ENCODE results near the gene ZNF136. TPM values are rescaled to one million over a fixed set of nuclear protein-coding genes. Genes with fewer than 3 reads are reported as not detected.
A peak's percentile ranks its signal among the peaks of the same experiment; 100 is the strongest.

The ZNF136 gene
- total RNA-seq, 1 experiment from 2014 or later, result 3.2 TPM

DNA sequence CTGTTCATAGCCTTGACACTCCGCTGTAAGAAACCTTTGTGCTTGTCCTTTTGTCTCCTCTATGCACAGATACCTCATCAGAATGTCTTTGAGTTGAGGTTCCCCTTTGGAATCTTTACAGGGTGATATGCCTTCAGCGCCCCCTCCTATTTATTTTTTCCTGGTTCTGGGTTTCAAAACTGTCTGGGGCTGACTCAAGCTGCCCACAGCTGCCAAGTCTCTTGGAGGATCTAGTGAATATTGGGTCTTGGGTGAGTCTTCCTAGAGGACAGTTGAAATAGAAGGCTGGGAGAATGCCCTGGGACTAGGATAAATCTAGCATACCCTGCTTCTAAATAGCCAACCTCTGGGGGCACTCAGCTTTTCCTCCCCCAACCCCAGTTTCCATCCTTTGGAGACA is 930 bp downstream of the ZNF136 start:
- peak; percentile 2 for DNase-seq (ENCODE audit: low read depth, low spot score)
- in situ Hi-C loops (cut with HindIII; ENCODE audit: low pct_unique_long_range_greater_than_20kb, low sequenced_read_pairs), result no loop called here

GRCh38 chr19:12166626-12167025 is 3.7 kb downstream of the ZNF136 start:
- DNase-seq (ENCODE audit: low read depth, low spot score), result no peak
- in situ Hi-C loops (cut with HindIII; ENCODE audit: low pct_unique_long_range_greater_than_20kb, low sequenced_read_pairs), result no loop called here

DNA sequence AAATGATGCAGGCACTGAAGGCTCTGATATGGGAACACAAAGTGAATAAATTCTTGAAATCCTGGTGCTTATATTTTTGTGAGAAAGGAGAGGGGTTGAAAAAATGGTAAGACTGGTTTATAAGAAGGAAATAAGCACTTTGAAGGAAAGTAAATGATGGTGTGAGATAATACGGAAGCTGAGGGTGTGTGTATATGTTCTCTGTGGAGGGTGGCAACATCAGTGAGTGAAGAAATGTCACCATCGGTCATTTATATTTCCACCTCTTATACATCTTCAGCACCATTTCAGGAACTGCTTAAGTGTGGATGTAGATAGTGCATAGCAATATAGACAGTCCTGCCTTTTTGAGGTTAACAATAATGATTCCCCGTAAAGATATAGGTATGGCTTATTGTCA is 17.5 kb downstream of the ZNF136 start:
- in situ Hi-C loops (cut with HindIII; ENCODE audit: low pct_unique_long_range_greater_than_20kb, low sequenced_read_pairs), result no loop called here
- DNase-seq (ENCODE audit: low read depth, low spot score), result no peak

DNA sequence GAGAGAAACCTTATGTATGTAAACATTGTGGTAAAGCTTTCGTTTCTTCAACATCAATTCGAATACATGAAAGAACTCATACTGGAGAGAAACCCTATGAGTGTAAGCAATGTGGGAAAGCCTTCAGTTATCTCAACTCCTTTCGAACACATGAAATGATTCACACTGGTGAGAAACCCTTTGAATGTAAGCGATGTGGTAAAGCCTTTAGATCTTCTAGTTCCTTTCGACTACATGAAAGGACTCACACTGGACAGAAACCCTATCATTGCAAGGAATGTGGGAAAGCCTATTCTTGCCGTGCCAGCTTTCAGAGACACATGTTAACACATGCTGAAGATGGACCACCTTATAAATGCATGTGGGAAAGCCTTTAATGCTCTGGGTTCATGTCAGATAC is 24.7 kb downstream of the ZNF136 start:
- no peak for DNase-seq (ENCODE audit: low read depth, low spot score)
- in situ Hi-C loops (cut with HindIII; ENCODE audit: low pct_unique_long_range_greater_than_20kb, low sequenced_read_pairs), result no loop called here

DNA sequence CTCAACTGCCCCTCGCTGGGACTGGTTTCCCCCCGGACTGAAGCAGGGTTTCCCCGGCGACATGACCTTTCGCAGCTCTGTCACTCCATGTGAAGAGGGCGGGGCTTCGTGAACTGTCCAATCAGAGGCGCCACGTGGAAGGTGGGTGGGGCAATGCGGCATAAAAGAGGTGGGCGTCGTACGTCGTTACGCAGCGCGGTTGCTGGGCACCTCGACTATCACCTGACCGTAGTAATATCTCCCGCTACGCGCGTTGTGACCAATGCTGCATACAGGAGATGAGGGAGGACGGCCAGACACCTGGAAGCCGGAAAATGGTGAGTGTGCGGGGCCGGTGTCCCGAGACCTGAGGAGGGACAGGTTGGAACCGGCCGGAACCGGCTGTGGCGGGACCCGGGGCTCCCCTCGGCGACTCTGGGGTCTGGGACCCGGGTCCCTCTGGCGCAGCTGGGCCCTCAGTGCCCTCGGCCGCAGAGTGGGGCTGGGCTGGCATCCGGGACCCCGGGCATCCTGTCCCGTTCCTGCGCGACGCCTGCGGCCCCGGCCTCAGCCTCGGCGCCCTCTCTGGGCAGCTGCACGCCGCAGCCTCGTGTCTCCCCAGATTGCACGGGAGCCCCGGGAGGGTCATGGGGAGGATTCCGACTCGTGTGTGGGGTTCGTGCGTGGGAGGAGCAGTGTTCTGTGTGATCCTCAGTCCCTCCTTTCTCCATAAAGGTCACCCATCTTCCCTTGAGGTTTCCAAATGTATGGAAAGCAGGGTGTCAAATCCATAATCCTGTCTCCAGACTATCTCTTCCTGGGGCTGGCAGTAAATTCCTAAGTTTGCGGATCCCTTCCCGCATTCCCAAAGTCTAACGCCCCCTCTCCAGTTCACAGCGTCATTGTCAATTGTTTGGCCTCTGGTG is 32.2 kb downstream of the ZNF136 start:
- in situ Hi-C loops (cut with HindIII; ENCODE audit: low pct_unique_long_range_greater_than_20kb, low sequenced_read_pairs), result no loop called here
- DNase-seq (ENCODE audit: low read depth, low spot score), result peak; percentile 64

DNA sequence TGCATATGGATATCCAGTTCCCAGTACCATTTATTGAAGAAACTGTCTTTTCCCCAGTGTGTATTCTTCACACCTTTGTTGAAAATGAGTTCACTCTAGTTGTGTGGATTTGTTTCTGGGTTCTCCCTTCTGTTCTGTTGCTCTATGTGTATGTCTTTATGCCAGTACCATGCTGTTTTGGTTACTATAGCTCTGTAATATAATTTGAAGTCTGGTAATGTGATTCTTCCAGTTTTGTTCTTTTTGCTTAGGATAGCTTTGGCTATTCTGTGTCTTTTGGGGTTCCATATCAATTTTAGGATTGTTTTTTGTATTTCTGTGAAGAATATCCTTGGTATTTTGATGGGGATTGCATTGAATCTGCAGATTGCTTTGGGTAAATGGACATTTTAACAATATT is 35.2 kb downstream of the ZNF136 start:
- no peak for DNase-seq (ENCODE audit: low read depth, low spot score)
- in situ Hi-C loops (cut with HindIII; ENCODE audit: low pct_unique_long_range_greater_than_20kb, low sequenced_read_pairs), result no loop called here

- no peak for DNase-seq (ENCODE audit: low read depth, low spot score)
These were observed 37.0 kb downstream of the ZNF136 start for GRCh38 chr19:12199757-12200419.

GRCh38 chr19:12202250-12202649 is 39.4 kb downstream of the ZNF136 start:
- DNase-seq (ENCODE audit: low read depth, low spot score), result peak; percentile 28
- in situ Hi-C loops (cut with HindIII; ENCODE audit: low pct_unique_long_range_greater_than_20kb, low sequenced_read_pairs), result no loop called here

More at GRCh38 chr19:12199757-12200419, 37.0 kb downstream of the ZNF136 start:
- in situ Hi-C loops (cut with HindIII; ENCODE audit: low pct_unique_long_range_greater_than_20kb, low sequenced_read_pairs), result no loop called here

- in situ Hi-C loops (cut with HindIII; ENCODE audit: low pct_unique_long_range_greater_than_20kb, low sequenced_read_pairs), result no loop called here
- DNase-seq (ENCODE audit: low read depth, low spot score), result no peak
These were observed 42.4 kb downstream of the ZNF136 start for GRCh38 chr19:12205296-12205695.

GRCh38 chr19:12208221-12208620 is 45.3 kb downstream of the ZNF136 start:
- in situ Hi-C loops (cut with HindIII; ENCODE audit: low pct_unique_long_range_greater_than_20kb, low sequenced_read_pairs), result no loop called here
- DNase-seq (ENCODE audit: low read depth, low spot score), result no peak

- in situ Hi-C loops (cut with HindIII; ENCODE audit: low pct_unique_long_range_greater_than_20kb, low sequenced_read_pairs), result no loop called here
- no peak for DNase-seq (ENCODE audit: low read depth, low spot score)
These were observed 54.4 kb downstream of the ZNF136 start for GRCh38 chr19:12217332-12217731.

DNA sequence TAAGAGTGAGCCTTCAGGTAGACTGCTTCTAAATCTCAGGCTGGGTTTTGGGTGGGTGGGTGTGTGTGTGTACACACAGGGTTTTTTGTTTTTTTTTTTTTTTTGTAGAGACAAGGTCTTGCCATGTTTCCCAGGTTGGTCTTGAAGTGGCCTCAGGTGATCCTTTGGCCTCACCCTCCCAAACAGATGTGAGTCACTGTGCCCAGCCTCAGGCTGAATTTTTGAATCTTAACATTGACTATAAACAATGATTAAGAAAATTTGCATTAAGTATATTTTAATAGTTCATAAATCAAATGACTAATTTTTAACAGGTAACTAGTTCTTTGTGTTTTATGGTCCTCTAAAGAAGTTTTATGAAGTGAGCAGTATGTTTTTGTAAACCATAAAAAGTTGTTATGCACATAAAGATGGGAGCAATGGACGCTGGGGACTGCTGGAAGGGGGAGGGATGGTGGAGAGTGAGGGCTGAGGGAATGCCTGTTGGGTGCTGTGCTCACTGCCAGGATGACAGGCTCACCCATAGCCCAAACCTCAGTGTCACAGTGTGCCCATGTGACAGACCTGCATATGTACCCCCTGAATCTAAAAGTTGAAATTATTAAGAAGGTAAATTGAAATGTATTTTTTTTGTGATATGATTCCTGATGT is 60.2 kb downstream of the ZNF136 start:
- no peak for DNase-seq (ENCODE audit: low read depth, low spot score)
- in situ Hi-C loops (cut with HindIII; ENCODE audit: low pct_unique_long_range_greater_than_20kb, low sequenced_read_pairs), result no loop called here

GRCh38 chr19:12224676-12225075 is 61.8 kb downstream of the ZNF136 start:
- DNase-seq (ENCODE audit: low read depth, low spot score), result no peak

DNA sequence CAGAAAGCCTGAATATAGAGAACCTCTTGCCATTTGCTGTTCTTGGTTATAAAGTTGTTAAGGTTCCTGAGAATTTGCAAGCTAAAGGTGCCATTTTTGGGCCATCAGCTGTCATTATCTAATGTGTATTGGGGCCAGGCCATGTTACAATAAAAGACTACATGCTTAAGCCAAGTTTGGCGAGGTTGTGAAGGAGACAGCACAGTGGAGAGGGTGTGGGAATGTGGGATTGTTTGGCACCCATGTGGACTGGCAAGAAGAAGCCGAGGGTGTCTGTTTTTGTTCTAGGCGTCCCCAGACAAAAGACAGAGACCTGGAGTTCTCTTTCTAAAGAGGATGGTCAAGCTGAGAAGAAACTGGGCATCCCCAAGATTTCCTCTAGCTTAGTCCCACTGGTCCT is 67.1 kb downstream of the ZNF136 start:
- DNase-seq (ENCODE audit: low read depth, low spot score), result no peak
- in situ Hi-C loops (cut with HindIII; ENCODE audit: low pct_unique_long_range_greater_than_20kb, low sequenced_read_pairs), result no loop called here

More at GRCh38 chr19:12224676-12225075, 61.8 kb downstream of the ZNF136 start:
- in situ Hi-C loops (cut with HindIII; ENCODE audit: low pct_unique_long_range_greater_than_20kb, low sequenced_read_pairs), result no loop called here

- in situ Hi-C loops (cut with HindIII; ENCODE audit: low pct_unique_long_range_greater_than_20kb, low sequenced_read_pairs), result no loop called here
- DNase-seq (ENCODE audit: low read depth, low spot score), result no peak
These were observed 68.1 kb downstream of the ZNF136 start for GRCh38 chr19:12230751-12231733.

DNA sequence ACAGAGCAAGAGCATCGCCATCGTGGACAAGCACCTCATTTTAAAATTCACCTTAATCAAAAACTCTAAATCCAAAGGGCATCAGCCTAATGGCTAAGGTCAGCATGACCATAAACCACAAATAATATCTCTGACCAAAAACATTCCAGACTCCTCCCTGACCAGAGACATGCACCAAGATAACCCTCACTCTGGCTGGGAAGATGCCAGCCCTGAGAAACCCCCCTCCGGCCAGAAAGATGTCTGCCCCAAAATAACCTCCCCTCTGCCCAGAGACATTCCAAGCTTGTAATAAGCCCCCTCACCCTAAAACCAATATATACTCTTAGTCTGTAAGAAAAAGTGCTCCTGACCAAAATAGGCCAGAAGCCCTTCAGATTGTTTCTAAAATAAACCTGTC is 70.1 kb downstream of the ZNF136 start:
- in situ Hi-C loops (cut with HindIII; ENCODE audit: low pct_unique_long_range_greater_than_20kb, low sequenced_read_pairs), result no loop called here
- DNase-seq (ENCODE audit: low read depth, low spot score), result no peak

DNA sequence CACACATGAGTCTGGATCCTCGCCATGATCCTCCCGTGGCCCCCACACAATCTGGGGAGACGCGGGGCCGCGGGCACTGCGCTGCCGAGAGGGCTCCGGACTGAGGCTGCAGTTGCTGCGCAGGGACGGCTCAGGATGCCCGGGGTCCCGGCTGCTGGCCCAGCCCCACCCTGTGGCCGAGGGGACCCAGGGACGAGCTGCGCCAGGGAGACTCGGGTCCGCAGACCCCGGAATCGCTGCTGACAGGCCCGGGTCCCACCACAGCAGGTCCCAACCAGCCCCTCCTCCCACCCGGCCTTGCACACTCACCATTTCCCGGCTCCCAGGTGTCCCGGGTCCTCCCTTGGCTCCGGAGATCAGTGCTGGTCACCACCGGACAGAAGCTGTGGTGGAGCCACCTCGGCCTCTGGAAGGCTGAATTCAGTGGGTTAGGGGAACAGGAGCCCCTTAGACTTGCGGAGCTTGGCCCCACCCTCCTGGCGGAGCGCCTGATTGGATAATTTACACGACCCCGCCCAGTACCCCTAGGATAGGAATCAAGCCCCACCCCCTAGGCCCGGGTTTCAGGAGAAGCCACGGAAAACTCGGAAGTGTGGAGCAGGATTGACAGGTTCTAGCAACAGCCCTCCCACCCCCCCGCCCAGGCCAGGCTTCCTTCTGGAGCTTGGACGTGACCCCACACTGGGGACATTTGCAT is 74.4 kb downstream of the ZNF136 start:
- in situ Hi-C loops (cut with HindIII; ENCODE audit: low pct_unique_long_range_greater_than_20kb, low sequenced_read_pairs), result no loop called here
- no peak for DNase-seq (ENCODE audit: low read depth, low spot score)
